Epithelial cell of proximal tubule (primary cell): ENCODE results near the gene ASXL2. TPM values are rescaled to one million over a fixed set of nuclear protein-coding genes. Genes with fewer than 3 reads are reported as not detected.

ENCODE experiments used
- DNase-seq: peaks from one replicate; pipeline ENCODE4 v3.0.0-alpha.2; 2011; ENCODE audit warnings: low read depth
- H3K4me3 ChIP-seq: 2 replicates; pipeline ENCODE4 v1.5.1; 2011; ENCODE audit warnings: low read depth, mild to moderate bottlenecking, low read length
- total RNA-seq: library from RNA; depleted of rRNA; stranded (reverse); fragments of >200 nt; gene quantifications from 2 replicates; pipeline ENCODE4 v1.2.3, GENCODE V29; 2015
- TF ChIP-seq, protein P1 (sequence below): conservative IDR thresholded peaks from 2 replicates; pipeline ENCODE4 v1.5.1; 2012; ENCODE audit warnings: low read depth, mild to moderate bottlenecking, low read length

Gene ASXL2
- total RNA-seq, 1 donor from 2014 or later = 10.1 TPM

DNA sequence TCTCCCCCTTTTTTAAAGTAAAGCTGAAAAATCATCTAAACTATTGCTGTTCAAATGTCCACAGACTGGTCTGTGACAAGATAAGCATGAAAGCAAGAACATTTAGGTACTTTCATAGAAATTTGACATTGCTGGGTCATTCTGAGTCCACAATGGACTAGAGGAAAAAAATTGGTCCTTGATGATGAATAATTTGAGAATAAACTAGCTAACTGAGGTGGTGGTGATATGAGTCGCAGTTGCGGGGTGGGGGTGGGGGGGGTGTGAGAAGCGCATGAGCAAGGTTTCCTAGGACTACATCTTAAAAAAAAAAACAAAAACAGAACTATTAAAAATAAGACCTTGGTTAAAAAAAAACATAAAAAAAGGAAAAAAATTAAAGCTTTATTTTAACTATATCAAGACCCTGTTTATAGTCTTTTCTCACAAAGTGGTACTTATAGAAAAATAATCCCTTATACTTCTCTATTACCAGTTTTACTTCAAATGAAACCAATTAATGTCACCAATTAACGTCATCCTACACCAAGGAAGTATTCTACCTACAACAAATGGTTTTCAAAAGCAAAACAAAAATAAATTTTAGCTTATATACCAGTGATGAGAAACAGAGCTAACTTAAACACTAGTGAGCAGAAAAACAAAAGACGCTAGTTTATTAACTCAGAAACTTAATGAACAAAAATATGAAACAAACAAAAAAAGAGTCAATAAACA lies 88.1 kb downstream of the ASXL2 start:
- TF ChIP-seq, protein P1, sequence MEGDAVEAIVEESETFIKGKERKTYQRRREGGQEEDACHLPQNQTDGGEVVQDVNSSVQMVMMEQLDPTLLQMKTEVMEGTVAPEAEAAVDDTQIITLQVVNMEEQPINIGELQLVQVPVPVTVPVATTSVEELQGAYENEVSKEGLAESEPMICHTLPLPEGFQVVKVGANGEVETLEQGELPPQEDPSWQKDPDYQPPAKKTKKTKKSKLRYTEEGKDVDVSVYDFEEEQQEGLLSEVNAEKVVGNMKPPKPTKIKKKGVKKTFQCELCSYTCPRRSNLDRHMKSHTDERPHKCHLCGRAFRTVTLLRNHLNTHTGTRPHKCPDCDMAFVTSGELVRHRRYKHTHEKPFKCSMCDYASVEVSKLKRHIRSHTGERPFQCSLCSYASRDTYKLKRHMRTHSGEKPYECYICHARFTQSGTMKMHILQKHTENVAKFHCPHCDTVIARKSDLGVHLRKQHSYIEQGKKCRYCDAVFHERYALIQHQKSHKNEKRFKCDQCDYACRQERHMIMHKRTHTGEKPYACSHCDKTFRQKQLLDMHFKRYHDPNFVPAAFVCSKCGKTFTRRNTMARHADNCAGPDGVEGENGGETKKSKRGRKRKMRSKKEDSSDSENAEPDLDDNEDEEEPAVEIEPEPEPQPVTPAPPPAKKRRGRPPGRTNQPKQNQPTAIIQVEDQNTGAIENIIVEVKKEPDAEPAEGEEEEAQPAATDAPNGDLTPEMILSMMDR = no peak
- H3K4me3 ChIP-seq = no peak overlapping the region
- no peak for DNase-seq

DNA sequence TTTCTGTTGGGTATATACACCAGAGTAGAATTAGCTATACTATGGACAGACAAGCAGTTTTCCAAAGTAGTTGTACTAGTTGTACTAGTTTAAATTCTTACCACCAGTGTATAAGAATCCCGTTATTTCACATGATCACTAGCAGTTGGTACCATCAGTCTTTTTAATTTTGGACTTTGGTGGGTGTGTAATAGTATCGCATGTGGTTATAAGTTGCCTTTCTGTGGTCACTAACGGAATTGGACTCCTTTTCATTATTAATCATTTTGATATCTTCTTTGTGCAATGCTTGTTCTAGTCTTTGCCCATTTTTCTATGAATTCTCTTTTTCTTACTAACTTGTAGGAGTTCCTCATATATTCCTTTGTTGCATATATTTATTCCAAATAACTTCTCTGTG lies 89.8 kb downstream of the ASXL2 start:
- DNase-seq = no peak

DNA sequence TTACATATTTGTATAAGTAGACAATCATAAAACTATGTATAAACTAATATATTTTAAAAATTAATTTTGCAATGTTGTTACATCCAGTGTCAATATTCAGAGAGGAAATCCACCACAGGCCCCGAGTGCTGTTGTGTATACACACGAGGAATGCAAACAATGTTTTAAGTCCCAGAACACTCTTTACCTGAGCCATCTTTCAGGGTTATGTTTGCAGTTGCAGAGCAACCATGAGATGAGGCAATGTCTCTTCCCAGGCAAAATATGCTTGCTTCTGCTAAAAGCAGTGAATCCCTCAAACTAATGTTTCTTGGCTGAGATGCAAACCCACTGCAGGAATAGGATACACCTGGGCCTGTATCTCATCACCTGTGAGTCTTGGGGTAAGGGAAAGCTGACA lies 91.3 kb downstream of the ASXL2 start:
- no peak overlapping the region for H3K4me3 ChIP-seq
- TF ChIP-seq, protein P1 = no peak
- DNase-seq = no peak

More for the DNA sequence above, 89.8 kb downstream of the ASXL2 start:
- no peak overlapping the region for H3K4me3 ChIP-seq
- TF ChIP-seq, protein P1 = no peak

DNA sequence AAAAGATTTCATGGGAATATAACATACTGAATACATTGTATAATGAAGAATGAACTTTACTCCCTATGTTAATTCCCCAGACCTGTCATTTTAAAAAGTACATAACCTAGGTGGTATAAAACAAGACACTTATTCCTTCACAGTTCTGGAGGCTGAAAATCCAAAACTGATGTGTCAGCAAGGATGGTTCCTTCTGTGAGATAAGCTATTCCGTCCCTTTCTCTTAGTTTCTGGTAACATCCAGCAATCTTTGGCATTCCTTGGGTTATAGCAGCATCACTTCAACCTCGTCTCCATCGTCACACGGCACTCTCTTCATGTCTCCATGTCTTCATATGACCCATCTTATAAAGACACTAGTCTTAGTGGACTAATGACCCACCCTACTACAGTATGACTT lies 93.9 kb downstream of the ASXL2 start:
- no peak for DNase-seq
- TF ChIP-seq, protein P1 = no peak
- no peak overlapping the region for H3K4me3 ChIP-seq

DNA sequence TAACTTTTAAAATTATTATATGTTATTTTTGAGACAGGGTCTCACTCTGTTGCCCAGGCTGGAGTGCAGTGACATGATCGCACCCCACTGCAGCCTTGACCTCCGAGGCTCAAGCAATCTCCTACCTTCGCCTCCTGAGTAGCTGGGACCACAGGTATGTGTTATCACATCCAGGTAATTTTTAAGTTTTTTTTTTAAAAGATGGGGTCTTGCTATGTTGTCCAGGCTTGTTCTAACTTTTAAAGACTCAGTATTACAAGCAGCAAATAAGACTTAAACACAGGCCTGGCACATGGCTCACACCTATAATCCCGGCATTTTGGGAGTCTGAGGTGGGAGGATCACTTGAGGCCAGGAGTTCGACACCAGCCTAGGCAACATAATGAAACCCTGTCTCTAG lies 101.2 kb downstream of the ASXL2 start:
- DNase-seq = no peak
- TF ChIP-seq, protein P1 = no peak
- no peak overlapping the region for H3K4me3 ChIP-seq

DNA sequence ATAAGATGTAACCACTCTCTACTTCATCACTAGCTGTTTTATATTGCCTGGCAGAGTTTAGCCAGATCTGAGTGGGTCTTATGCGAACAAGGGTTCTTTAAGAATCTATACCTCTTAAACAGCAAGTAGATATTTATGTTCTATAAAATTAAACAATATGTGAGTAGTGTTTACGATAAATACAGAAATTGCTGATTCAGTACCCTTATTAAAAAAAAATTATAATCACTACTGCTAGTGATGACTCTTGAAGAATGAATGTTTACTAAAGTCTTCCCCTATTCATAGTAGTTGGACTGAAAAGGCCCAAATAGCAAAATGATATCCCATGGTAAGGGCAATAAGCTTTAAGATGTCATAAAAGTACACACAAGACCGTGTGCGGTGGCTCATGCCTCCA lies 106.2 kb downstream of the ASXL2 start:
- H3K4me3 ChIP-seq = no peak overlapping the region
- TF ChIP-seq, protein P1 = no peak
- no peak for DNase-seq

DNA sequence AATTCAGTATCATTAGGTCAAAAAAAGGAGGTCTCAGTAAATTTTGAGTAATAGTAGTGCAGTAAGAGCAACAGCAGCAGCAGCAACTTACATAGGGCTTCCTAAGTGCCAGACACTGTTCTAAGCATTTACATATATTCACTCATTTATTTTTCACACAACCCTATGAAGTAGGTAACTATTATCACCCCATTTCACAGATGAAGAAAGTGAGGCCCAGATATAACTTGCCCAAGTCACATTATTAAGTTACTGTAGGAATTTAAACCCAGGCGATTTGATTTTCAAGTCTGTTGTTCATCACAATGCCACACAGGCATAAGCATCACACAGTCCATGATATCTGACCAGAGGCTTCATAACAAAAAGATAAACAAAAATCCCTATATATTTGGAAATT lies 114.7 kb downstream of the ASXL2 start:
- no peak overlapping the region for H3K4me3 ChIP-seq
- TF ChIP-seq, protein P1 = no peak
- DNase-seq = no peak
